Endodermal cell (in vitro differentiated cells): ENCODE data around the gene TMEM186. TPM values are rescaled to one million over a fixed set of nuclear protein-coding genes. Genes with fewer than 3 reads are reported as not detected.

Experiments used
- DNase-seq: peaks from one replicate; pipeline ENCODE4 v3.0.0-alpha.2; 2017
- H3K27ac ChIP-seq: 2 replicates; pipeline ENCODE4 v1.5.1; 2013; ENCODE audit warnings: mild to moderate bottlenecking, low read depth, low read length, moderate library complexity
- H3K27me3 ChIP-seq: 2 replicates; pipeline ENCODE4 v1.6.1; 2013; ENCODE audit warnings: mild to moderate bottlenecking, low read length, moderate library complexity; ENCODE audit not compliant: insufficient read depth, control insufficient read depth, poor library complexity, severe bottlenecking
- H3K36me3 ChIP-seq: 2 replicates; pipeline ENCODE4 v1.7.0; 2013; ENCODE audit warnings: mild to moderate bottlenecking, low read length, moderate library complexity; ENCODE audit not compliant: control insufficient read depth, insufficient read depth
- H3K4me1 ChIP-seq: one replicate; pipeline ENCODE4 v1.7.0; 2013; ENCODE audit warnings: low read length; ENCODE audit not compliant: control insufficient read depth, insufficient read depth
- H3K4me3 ChIP-seq: 2 replicates; pipeline ENCODE4 v1.5.1; 2013; ENCODE audit warnings: mild to moderate bottlenecking, low read length, moderate library complexity
- H3K9ac ChIP-seq: 2 replicates; pipeline ENCODE4 v1.6.1; 2013; ENCODE audit warnings: mild to moderate bottlenecking, low read length, moderate library complexity; ENCODE audit not compliant: poor library complexity, severe bottlenecking; ENCODE audit errors: extremely low read depth
- H3K9me3 ChIP-seq: 2 replicates; pipeline ENCODE4 v1.6.1; 2013; ENCODE audit warnings: mild to moderate bottlenecking, low read length, moderate library complexity; ENCODE audit not compliant: control insufficient read depth
- H3K27ac Mint-ChIP-seq: 2 replicates; pipeline ENCODE4 v1.8.0; 2020; ENCODE audit warnings: mixed read lengths
- H3K27me3 Mint-ChIP-seq: 2 replicates; pipeline ENCODE4 v1.8.0; 2021; ENCODE audit warnings: mild to moderate bottlenecking, mixed read lengths; ENCODE audit not compliant: insufficient read depth
- H3K36me3 Mint-ChIP-seq: 2 replicates; pipeline ENCODE4 v1.8.0; 2020; ENCODE audit warnings: low read depth, mixed read lengths
- H3K4me1 Mint-ChIP-seq: 2 replicates; pipeline ENCODE4 v1.8.0; 2020; ENCODE audit warnings: mixed read lengths
- H3K4me3 Mint-ChIP-seq: 2 replicates; pipeline ENCODE4 v1.8.0; 2020; ENCODE audit warnings: mild to moderate bottlenecking, moderate library complexity, mixed read lengths
- H3K9me3 Mint-ChIP-seq: 2 replicates; pipeline ENCODE4 v1.8.0; 2020; ENCODE audit warnings: mild to moderate bottlenecking, mixed read lengths
- WGBS, 2 experiments: methylation state at CpG; one replicate each; pipeline versions ENCODE4 v1.1.5 to v1.1.7; 2013; ENCODE audit warnings: missing lambda C conversion rate in 2 of 2, mixed read lengths in 1 of 2; ENCODE audit not compliant: insufficient coverage in 1 of 2, insufficient read length in 1 of 2; 5-methylcytosine and 5-hydroxymethylcytosine counted together
- total RNA-seq, 2 donors: library from RNA; stranded (reverse); fragmentation: NEBNext Ultra II Directional in 1 of 2; extraction: Animal tissue kit (Norgen Biotek cat#: 25700) in 1 of 2; gene quantifications; 2 replicates in 1 of 2; 3 replicates in 1 of 2; pipeline ENCODE4 v1.2.1, GENCODE V29; 2021
- TF ChIP-seq, protein P1 (sequence below): fragments of 200-600 bp; sonication (generic); conservative IDR thresholded peaks from 2 replicates; pipeline ENCODE4 v1.5.0; 2021; ENCODE audit warnings: antibody characterized with exemption, mild to moderate bottlenecking

Gene TMEM186
- total RNA-seq, 2 donors from 2014 or later, result 10.9 to 14.0 TPM

GRCh38 chr16:8798174-8798527 is 712 bp upstream of the TMEM186 start:
- peaks cover 50% of the 10 kb centered on the region for H3K36me3 ChIP-seq
- no peaks in the 10 kb centered on the region for H3K9me3 Mint-ChIP-seq
- TF ChIP-seq, protein P1, sequence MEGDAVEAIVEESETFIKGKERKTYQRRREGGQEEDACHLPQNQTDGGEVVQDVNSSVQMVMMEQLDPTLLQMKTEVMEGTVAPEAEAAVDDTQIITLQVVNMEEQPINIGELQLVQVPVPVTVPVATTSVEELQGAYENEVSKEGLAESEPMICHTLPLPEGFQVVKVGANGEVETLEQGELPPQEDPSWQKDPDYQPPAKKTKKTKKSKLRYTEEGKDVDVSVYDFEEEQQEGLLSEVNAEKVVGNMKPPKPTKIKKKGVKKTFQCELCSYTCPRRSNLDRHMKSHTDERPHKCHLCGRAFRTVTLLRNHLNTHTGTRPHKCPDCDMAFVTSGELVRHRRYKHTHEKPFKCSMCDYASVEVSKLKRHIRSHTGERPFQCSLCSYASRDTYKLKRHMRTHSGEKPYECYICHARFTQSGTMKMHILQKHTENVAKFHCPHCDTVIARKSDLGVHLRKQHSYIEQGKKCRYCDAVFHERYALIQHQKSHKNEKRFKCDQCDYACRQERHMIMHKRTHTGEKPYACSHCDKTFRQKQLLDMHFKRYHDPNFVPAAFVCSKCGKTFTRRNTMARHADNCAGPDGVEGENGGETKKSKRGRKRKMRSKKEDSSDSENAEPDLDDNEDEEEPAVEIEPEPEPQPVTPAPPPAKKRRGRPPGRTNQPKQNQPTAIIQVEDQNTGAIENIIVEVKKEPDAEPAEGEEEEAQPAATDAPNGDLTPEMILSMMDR, result no peak
- H3K4me1 Mint-ChIP-seq, result peaks cover 17% of the 10 kb centered on the region
- no peak overlapping the region for H3K27ac ChIP-seq
- no peak for DNase-seq
- H3K4me1 ChIP-seq, result no peaks in the 10 kb centered on the region
- peaks cover 18% of the 10 kb centered on the region for H3K36me3 Mint-ChIP-seq
- H3K27ac Mint-ChIP-seq, result peak overlapping the region; percentile 96
- peak overlapping the region; percentile 78 for H3K9ac ChIP-seq
- no peaks in the 10 kb centered on the region for H3K27me3 ChIP-seq
- H3K4me3 Mint-ChIP-seq, result peak overlapping the region; percentile 91
- no peaks in the 10 kb centered on the region for H3K9me3 ChIP-seq
- WGBS, 2 experiments, result 0 to 2% methylated on average over 6 of the region's 6 CpGs
- no peaks in the 10 kb centered on the region for H3K27me3 Mint-ChIP-seq
- H3K4me3 ChIP-seq, result peak overlapping the region; percentile 94

- H3K27ac ChIP-seq, result no peak overlapping the region
- peak overlapping the region; percentile 91 for H3K4me3 Mint-ChIP-seq
- no peaks in the 10 kb centered on the region for H3K9me3 Mint-ChIP-seq
Measured at GRCh38 chr16:8796469-8797363, 723 bp downstream of the TMEM186 start.

DNA sequence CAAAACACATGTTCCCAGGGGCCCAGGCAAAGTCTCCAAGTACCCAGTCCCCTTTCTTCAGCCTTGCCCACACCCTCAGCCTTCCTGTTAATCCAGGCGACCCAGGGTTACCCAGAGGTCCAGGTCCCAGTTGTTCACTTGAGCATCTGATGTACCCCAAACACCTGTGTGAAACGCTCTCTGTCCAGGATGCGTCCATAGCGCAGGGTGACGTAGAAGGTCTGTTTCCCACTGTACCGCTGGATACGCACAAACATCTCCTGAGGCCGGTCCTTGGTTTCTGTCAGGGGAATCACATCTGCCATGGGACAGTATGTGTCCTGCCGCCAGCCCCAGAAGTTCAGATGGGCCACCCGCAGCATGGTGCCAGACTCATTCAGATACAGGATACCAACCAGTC is 1.6 kb downstream of the TMEM186 start:
- WGBS, 2 experiments, result 91 to 96% methylated on average over 9 to 10 of the region's 10 CpGs
- H3K9ac ChIP-seq, result no peak overlapping the region

More at GRCh38 chr16:8796469-8797363, 723 bp downstream of the TMEM186 start:
- no peaks in the 10 kb centered on the region for H3K9me3 ChIP-seq
- peaks cover 36% of the 10 kb centered on the region for H3K36me3 ChIP-seq
- peak overlapping the region; percentile 78 for H3K9ac ChIP-seq
- peak overlapping the region; percentile 94 for H3K4me3 ChIP-seq
- WGBS, 2 experiments, result 50 to 60% methylated on average over 10 to 14 of the region's 14 CpGs
- no peaks in the 10 kb centered on the region for H3K27me3 ChIP-seq
- no peaks in the 10 kb centered on the region for H3K4me1 ChIP-seq
- Mint-ChIP-seq H3K27me3 (no peaks in the 10 kb centered on the region), H3K36me3 (peaks cover 4% of the 10 kb centered on the region), H3K27ac (peak overlapping the region; percentile 96), H3K4me1 (peaks cover 17% of the 10 kb centered on the region)
- TF ChIP-seq, protein P1, result no peak
- no peak for DNase-seq

More for the DNA sequence above, 1.6 kb downstream of the TMEM186 start:
- H3K4me3 ChIP-seq, result no peak overlapping the region
- Mint-ChIP-seq H3K27ac (no peak overlapping the region), H3K27me3 (no peaks in the 10 kb centered on the region), H3K4me3 (no peak overlapping the region), H3K9me3 (no peaks in the 10 kb centered on the region), H3K36me3 (peaks cover 2% of the 10 kb centered on the region), H3K4me1 (peaks cover 17% of the 10 kb centered on the region)
- H3K27me3 ChIP-seq, result no peaks in the 10 kb centered on the region
- no peaks in the 10 kb centered on the region for H3K9me3 ChIP-seq
- DNase-seq, result no peak
- H3K4me1 ChIP-seq, result no peaks in the 10 kb centered on the region
- H3K27ac ChIP-seq, result no peak overlapping the region
- H3K36me3 ChIP-seq, result peaks cover 27% of the 10 kb centered on the region
- TF ChIP-seq, protein P1, result no peak
